GM19463 (cell line): Measurements from ENCODE around the gene RING1.

Experiments used
- ATAC-seq: cut with Tn5 transposase; IDR thresholded peaks from one replicate; pipeline ENCODE4 v1.9.1; 2021; ENCODE audit warnings: mild to moderate bottlenecking, moderate library complexity; ENCODE audit not compliant: unreplicated experiment

The RING1 gene

DNA sequence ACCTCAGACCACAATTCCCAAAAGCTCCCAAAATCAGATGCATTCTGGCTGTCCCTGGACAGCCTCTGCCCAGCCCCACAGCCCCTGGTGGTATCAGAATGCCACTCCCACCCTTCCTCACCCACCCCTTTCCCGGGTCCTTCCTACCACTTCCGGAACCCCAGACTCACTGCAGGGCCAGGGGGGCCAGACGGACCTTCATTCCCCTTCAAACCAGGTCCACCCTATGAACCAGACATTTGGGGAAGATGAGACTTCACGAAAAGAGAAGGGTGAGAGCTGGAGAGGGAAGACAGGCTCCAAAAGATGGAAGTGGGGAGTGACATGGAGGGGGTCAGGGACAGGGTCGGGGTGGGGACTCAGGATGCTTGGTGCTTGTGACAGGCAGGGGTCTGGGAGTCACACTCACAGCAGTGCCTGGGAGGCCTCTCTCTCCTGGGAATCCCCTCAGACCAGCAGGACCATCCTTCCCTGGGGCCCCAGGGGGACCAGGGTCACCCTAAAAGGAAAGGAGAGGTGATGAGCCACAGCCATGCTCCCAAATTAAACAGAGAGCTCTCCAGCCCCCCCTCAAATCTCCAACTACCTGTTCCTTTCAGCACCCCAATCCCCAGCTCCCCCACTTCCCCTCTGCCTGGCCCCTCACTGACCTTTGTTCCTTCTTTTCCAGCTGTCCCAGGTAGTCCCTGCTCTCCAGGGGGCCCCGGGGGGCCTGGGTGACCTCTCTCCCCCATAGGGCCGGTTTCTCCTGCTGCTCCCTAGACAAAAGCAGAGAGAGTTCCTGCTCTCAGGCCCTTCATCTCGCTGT is 36.2 kb upstream of the RING1 start:
- no peak for ATAC-seq

DNA sequence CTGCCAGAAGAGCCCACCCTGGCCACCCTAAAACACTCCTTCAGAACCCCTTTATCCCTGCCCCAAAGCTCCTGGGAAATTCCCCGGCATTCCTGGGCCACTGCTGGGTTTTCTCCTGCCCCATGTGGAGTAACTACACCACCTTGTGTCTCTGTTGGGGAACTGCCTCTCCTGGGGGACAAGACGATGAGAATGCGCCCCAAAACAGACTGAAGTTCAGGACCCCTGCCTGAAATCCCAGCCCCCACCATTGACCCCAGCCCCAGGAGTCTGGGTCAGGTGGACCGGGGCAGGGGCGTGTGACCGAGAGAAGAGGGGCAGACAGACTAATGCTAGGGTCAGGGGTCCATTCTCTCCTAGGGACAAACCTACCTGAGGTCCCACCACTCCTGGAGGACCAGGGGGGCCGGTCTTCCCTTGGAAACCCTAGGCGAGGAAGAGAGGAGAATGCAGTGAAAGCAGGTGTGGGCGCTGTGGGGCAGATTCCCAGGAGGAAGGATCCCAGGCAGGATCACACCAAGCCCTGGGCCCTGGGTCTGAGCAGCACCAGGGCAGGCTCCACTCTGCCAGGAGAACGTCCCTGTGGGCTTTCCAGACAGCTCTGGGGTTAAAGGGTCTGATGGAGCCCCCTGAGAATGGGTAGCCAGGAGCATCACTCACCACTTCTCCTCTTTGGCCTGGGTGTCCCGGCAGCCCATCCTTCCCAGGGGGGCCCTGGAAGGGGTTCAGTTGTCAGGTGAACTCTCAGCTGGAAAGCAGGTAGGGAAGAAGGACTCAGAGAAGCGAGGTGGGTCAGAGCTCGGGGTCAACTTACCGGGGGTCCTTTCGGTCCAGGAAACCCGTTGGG is 35.4 kb upstream of the RING1 start:
- no peak for ATAC-seq

- ATAC-seq = no peak
Measured at GRCh38 chr6:33173535-33174180, 34.6 kb upstream of the RING1 start.

GRCh38 chr6:33174784-33175183 is 33.5 kb upstream of the RING1 start:
- no peak for ATAC-seq

GRCh38 chr6:33175436-33176069 is 32.7 kb upstream of the RING1 start:
- no peak for ATAC-seq

- no peak for ATAC-seq
Measured at GRCh38 chr6:33176906-33177305, 31.4 kb upstream of the RING1 start.

DNA sequence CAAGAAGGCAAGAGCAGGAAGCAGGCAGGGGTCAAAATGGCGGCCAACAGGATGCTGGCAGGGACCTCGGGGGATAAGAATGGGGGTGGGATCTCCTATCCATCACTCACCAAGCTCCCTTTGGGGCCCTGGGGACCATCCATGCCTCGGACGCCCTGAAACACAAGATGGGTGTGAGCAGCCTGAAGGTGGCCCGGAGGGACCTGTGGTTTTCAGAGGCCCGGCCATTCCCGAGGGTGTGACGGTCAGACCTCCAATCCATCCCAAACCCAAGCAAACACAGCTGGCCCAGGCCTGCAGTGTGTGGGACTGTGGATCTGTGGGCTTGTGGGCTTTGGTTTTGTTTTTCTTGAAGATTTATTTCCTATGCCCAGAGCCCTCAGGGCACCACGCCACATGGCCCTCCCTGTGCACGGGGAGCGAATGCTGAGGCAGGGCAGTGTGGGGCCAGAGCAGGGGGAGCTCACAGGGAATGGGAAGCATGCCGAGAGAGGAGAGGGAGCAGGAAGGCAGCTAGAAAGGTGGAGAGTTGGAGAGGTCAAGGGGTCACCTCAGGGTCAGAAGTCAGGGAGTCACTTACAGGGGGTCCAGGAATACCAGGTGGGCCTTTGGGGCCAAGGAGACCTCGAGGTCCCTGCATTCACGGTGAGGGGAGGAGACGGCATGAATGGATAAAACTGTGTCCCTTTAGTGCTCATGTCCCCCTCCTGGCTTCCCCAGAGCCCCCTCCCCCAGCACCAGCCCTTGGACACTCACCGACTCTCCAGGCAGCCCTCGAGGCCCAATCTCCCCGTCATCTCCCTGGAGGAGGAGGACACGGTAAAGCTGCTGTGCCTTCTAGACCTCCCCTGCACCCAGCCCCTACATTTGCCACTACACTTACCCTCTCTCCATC is 30.5 kb upstream of the RING1 start:
- no peak for ATAC-seq

DNA sequence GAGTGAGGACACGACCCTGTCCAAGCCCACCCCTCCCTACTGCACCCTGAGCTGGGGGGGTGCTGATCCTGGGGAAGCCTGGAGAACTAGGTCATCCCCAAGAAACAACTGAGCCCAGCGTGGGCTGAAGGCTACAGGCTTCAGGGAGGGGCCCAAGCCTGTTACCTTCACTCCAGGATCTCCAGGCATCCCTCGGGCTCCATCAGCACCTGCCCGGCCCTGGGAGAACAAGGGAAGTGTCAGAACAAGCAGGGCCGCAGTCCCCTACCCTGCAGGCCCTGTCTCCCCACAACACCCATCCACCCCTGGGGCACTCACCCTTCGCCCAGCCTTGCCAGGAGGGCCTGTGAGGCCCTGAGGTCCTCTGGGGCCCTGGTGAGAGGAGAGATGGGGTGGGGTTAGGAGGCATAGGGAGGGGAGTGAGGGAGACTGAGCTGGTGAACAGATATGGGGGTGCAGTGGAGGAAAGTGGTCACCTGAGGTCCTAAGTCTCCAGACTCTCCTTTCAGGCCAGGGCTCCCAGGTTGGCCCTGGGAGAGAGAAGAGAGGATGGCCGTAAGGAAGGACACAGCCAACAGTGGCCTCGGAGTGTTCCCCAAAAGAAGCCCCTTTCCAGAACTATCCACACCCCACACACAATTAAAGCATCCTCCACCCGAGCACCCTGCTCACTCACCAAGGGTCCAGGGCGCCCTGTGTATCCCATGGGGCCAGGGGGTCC is 29.4 kb upstream of the RING1 start:
- no peak for ATAC-seq

DNA sequence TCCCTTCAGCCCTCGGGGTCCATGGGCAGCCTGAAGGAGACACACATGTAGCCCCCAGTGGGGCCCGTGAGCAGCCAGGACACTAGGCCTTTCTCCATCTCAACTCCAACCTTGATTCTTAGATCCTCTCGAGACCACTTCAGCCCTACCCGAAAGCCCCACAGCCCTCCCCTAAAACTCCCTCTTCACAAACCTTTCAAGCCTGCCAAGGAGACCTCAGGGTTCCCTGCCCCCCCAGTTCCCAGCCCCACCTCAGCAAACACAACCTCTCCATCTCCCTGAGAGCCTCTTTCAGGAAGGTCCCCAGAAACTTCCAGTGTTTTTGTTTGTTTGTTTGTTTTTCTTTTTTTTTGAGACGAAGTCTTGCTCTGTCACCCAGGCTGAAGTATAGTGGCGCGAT is 27.2 kb upstream of the RING1 start:
- no peak for ATAC-seq

DNA sequence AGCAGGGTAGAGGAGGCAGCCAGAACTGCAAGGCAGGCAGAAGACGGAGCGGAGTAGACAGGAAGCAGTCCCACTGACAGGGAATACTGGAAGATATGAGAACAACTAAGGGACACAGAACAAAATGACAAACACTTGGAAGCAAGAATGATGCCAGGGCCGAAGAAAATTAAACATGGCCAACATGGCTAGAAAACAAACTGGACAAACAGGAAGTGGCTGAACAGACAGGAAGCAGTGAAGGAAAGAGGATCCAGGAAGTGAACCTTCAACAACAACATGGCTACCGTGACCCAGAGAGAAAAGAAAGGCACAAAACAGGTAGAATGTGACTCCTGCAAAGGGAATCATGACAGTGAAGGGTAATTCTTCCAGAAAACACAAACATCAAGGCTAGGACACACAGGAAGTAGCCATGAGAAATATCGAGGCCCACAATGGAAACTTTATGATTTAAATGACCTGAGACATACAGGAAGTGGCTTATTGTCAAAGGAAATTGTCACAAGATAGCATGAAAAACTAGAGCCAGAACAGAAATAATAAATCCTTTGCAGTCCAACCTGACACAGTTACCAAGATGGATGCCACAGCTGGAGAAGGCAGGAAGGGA is 25.1 kb upstream of the RING1 start:
- no peak for ATAC-seq

DNA sequence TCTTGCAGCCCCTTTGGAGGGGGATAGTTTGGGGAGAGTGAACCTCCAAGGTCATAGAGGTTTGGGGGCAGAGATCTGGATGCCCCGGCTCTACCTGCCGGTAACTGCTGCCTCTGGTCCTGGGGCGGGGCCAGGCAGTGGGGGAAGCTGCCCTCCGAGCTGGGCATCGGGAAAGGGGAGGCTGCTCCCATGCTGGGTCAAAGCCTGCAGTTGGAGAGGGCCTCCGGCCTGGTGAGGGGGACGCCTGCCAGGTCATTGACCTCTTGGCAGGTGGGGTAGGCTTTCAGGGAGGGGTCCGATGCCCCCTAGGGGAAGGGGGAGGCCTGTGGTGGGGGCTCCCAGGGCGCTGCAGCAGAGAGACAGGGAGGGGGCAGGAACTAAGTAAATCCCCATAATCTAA is 23.1 kb upstream of the RING1 start:
- ATAC-seq = no peak

- no peak for ATAC-seq
Measured at GRCh38 chr6:33185654-33186187, 22.6 kb upstream of the RING1 start.

- no peak for ATAC-seq
Measured at GRCh38 chr6:33187809-33188208, 20.5 kb upstream of the RING1 start.

DNA sequence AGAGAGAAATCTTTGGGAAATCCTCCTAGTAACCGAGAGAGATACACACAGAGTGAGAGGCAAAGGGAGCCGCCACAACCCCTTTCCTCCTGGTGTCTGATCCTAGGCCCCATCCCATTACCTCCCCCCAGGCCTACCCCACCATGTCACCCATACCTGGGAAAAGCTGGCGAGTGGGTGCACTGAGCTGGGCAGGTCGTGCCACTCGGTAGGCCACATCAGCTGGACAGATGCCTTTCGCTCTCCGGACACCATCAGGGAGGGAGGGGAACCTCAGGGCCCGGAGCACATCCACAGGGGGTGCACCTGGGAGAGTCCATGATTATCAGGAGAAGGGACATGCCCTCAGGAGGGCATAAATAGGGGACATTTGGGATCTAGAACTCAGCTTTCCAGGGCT is 19.1 kb upstream of the RING1 start:
- no peak for ATAC-seq

GRCh38 chr6:33189625-33190448 is 18.5 kb upstream of the RING1 start:
- ATAC-seq = no peak

DNA sequence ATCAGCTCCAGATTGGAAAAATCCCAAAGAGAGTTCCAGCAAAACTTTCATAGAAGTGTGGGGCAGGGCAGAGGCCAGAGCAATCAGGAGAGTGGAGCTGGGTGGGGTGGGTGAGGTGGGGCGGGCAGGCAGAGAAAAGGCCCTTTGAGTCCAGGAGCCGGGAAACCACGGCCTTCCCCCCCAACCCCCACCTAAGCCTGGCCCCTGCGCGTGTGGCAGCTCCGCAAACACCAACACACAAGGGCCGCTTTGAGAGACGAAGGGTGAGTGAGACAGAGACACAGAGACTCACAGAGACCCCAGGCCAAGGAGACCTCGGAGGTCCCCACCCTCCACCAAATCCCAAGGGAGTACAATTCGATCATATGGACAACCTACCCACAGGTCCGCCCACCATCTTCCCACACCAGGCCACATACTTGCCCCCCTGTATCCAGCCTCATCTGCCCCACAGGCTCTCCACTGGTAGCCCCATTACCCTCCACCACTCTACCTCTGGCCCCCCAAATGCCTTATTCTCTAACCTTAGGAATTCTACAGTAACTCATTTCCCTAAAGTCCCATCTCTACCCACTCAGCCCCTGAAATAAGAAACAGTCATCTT is 17.7 kb upstream of the RING1 start:
- no peak for ATAC-seq

DNA sequence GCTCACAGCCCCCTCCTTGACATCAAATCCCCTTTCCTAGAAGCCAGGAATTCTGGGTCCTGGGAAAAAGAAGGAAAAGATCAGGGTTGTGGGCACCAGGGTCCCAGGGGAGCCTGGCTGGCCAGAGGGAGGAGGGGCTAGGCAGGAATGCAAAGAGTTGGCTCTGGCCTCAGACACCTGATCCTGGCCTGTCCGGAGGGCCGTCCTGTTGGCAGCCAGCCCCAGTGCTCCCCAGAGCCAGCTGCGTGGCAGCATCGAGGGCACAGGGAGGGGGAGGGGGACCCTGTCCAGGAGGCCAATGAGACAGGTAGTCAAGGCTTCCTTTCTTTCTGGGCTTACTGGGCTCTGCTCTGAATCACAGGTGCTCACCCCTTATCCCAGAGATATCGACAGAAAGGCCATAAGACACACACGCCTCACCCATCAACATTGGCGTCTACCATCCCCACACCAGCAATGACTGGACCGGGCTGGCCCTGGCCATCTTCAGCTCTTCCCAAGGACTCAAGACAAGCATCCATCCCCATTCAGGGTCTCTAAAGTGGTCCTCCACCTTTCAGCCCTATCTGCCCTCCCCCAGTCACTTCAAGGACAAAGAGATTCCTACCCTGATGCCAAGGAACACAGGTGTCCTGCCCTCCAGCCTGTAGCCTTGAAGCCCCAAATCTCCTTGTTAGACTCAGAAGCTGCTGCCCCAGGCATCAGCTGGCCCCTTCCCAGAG is 16.8 kb upstream of the RING1 start:
- no peak for ATAC-seq
